HCT116 (cell line): ENCODE measurements around the gene DNM1. TPM values are rescaled to one million over a fixed set of nuclear protein-coding genes. Genes with fewer than 3 reads are reported as not detected.

Source experiments
- ATAC-seq: fragments of 200-7000 bp; cut with Tn5 transposase; 2 replicates; pipeline ENCODE4 v1.9.1; 2020; ENCODE audit warnings: mild to moderate bottlenecking, moderate library complexity
- BruUV-seq: library from RNA; stranded (reverse); fragments of 400-500 nt; replicated peaks from 2 replicates; lab custom pipeline; 2021; lab: Mats Ljungman, UMichigan
- CTCF ChIA-PET: fragments of 300-600 bp; sonication (Branson Sonifier 250); formaldehyde crosslinking; loops from one replicate; lab custom pipeline; 2021; ENCODE audit warnings: antibody characterized with exemption; lab: Charles Lee
- POLR2A ChIA-PET: fragments of 300-600, 350-600 bp; sonication (Branson Sonifier 250); formaldehyde crosslinking; loops from one replicate; lab custom pipeline; 2021; ENCODE audit warnings: antibody characterized with exemption; lab: Charles Lee
- RAD21 ChIA-PET, 2 experiments: fragments of 300-600 bp; sonication (Branson Sonifier 250); formaldehyde crosslinking; loops; one replicate each; lab custom pipeline; 2023; ENCODE audit warnings: low total read pairs in 2 of 2; ENCODE audit not compliant: uncharacterized antibody in 2 of 2, unreplicated experiment in 2 of 2, low non-redundant PET in 1 of 2; lab: Charles Lee
- DNase-seq: peaks from one replicate; pipeline ENCODE4 v3.0.0-alpha.2; 2010; ENCODE audit warnings: low read depth, low spot score
- H2AFZ ChIP-seq: fragments of 200-600 bp; shearing (Covaris generic), sonication (generic); 2 replicates; pipeline ENCODE4 v1.6.1; 2017; ENCODE audit warnings: low read depth, mixed run types, mixed read lengths, antibody characterized with exemption, low read length; ENCODE audit not compliant: poor library complexity, severe bottlenecking
- H3K27ac ChIP-seq: 2 replicates; pipeline ENCODE4 v1.5.1; 2012; ENCODE audit warnings: low read depth, low read length
- H3K27me3 ChIP-seq: fragments of 200-600 bp; sonication (generic); 2 replicates; pipeline ENCODE4 v1.6.1; 2016; ENCODE audit warnings: mixed run types, low read length, mixed read lengths; ENCODE audit not compliant: insufficient read depth
- H3K36me3 ChIP-seq, 2 experiments: fragments of 200-500 bp in 1 of 2; fragments of 200-600 bp in 1 of 2; sonication (Bioruptor generic) in 1 of 2; sonication (generic) in 1 of 2; 2 replicates each; pipeline versions ENCODE4 v1.5.1 to v1.6.1; 2014 to 2016; ENCODE audit warnings: low read length in 2 of 2, inconsistent platforms in 1 of 2, mixed read lengths in 1 of 2, mixed run types in 1 of 2; ENCODE audit not compliant: insufficient read depth in 2 of 2, control insufficient read depth in 1 of 2
- H3K4me1 ChIP-seq, 2 experiments: fragments of 200-600 bp in 1 of 2; sonication (generic) in 1 of 2; 2 replicates each; pipeline versions ENCODE4 v1.5.1 to v1.6.1; 2012 to 2017; ENCODE audit warnings: low read length in 2 of 2, inconsistent platforms in 1 of 2, mild to moderate bottlenecking in 1 of 2, mixed read lengths in 1 of 2, mixed run types in 1 of 2, moderate library complexity in 1 of 2; ENCODE audit not compliant: insufficient read depth in 2 of 2, control insufficient read depth in 1 of 2
- H3K4me2 ChIP-seq: fragments of 200-600 bp; sonication (generic); 2 replicates; pipeline ENCODE4 v1.6.1; 2017; ENCODE audit warnings: mixed run types, low read length, mixed read lengths
- H3K4me3 ChIP-seq, 2 experiments: fragments of 200-600 bp in 1 of 2; sonication (generic) in 1 of 2; replicated peaks in 1 of 2; 2 replicates each; pipeline ENCODE4 v1.5.1; 2011 to 2016; ENCODE audit warnings: low read length in 2 of 2, control low read depth in 1 of 2, low read depth in 1 of 2, mild to moderate bottlenecking in 1 of 2, mixed read lengths in 1 of 2, mixed run types in 1 of 2
- H3K79me2 ChIP-seq: fragments of 200-600 bp; sonication (generic); 2 replicates; pipeline ENCODE4 v1.6.1; 2017; ENCODE audit warnings: mild to moderate bottlenecking, mixed run types, low read length, moderate library complexity, mixed read lengths; ENCODE audit not compliant: insufficient read depth
- H3K9ac ChIP-seq: fragments of 200-600 bp; sonication (generic); 2 replicates; pipeline ENCODE4 v1.6.1; 2016; ENCODE audit warnings: low read length, mixed read lengths
- H3K9me2 ChIP-seq: fragments of 200-600 bp; sonication (generic), shearing (Covaris generic); 2 replicates; pipeline ENCODE4 v1.6.1; 2017; ENCODE audit warnings: mixed run types, mild to moderate bottlenecking, moderate library complexity; ENCODE audit not compliant: insufficient read depth
- H3K9me3 ChIP-seq, 2 experiments: fragments of 200-500 bp in 1 of 2; fragments of 200-600 bp in 1 of 2; sonication (Bioruptor generic) in 1 of 2; sonication (generic) in 1 of 2; 2 replicates each; pipeline ENCODE4 v1.6.1; 2014 to 2017; ENCODE audit warnings: low read length in 2 of 2, mixed read lengths in 2 of 2, inconsistent platforms in 1 of 2, low read depth in 1 of 2, mild to moderate bottlenecking in 1 of 2, mixed run types in 1 of 2, moderate library complexity in 1 of 2; ENCODE audit not compliant: control insufficient read depth in 1 of 2, insufficient read depth in 1 of 2
- H4K20me1 ChIP-seq: fragments of 200-600 bp; sonication (generic), shearing (Covaris generic); 2 replicates; pipeline ENCODE4 v1.6.1; 2017; ENCODE audit warnings: mixed run types, mild to moderate bottlenecking, moderate library complexity; ENCODE audit not compliant: insufficient read depth
- CBX3 ChIP-seq: IDR thresholded peaks from 2 replicates; pipeline ENCODE4 v1.6.1; 2012; ENCODE audit warnings: low read depth
- CEBPB ChIP-seq: IDR thresholded peaks from 2 replicates; pipeline ENCODE4 v1.6.1; 2012; ENCODE audit warnings: low read depth
- CTCF ChIP-seq, 3 experiments: fragments of 200-600 bp in 1 of 3; sonication (generic) in 1 of 3; IDR thresholded peaks in 2 of 3; conservative IDR thresholded peaks in 1 of 3; 2 replicates each; pipeline ENCODE4 v1.5.1; 2012 to 2017; ENCODE audit warnings: low read depth in 2 of 3, low read length in 2 of 3, antibody characterized with exemption in 1 of 3, borderline replicate concordance in 1 of 3, control low read depth in 1 of 3, mild to moderate bottlenecking in 1 of 3, mixed read lengths in 1 of 3, mixed run types in 1 of 3, moderate library complexity in 1 of 3; ENCODE audit not compliant: insufficient read depth in 1 of 3
- ELF1 ChIP-seq: IDR thresholded peaks from 2 replicates; pipeline ENCODE4 v1.6.1; 2012; ENCODE audit warnings: low read depth, borderline replicate concordance
- EZH2 ChIP-seq: fragments of 200-600 bp; sonication (generic); IDR thresholded peaks from 2 replicates; pipeline ENCODE4 v1.6.1; 2017; ENCODE audit warnings: antibody characterized with exemption, mixed run types
- EZH2phosphoT487 ChIP-seq: fragments of 200-600 bp; IDR thresholded peaks from 2 replicates; pipeline ENCODE4 v1.6.1; 2018; ENCODE audit warnings: antibody characterized with exemption, borderline replicate concordance
- POLR2A ChIP-seq: IDR thresholded peaks from 2 replicates; pipeline ENCODE4 v1.7.0; 2011; ENCODE audit warnings: borderline replicate concordance; ENCODE audit not compliant: insufficient read depth, insufficient read length; ENCODE audit errors: extremely low read depth
- POLR2AphosphoS5 ChIP-seq: IDR thresholded peaks from 2 replicates; pipeline ENCODE4 v1.6.1; 2011; ENCODE audit warnings: mild to moderate bottlenecking, low read depth, low read length, moderate library complexity
- RAD21 ChIP-seq: IDR thresholded peaks from 2 replicates; pipeline ENCODE4 v1.6.1; 2012; ENCODE audit warnings: low read depth, mild to moderate bottlenecking
- YY1 ChIP-seq: IDR thresholded peaks from 2 replicates; pipeline ENCODE4 v1.6.1; 2011; ENCODE audit warnings: low read length, low read depth, moderate library complexity, mild to moderate bottlenecking; ENCODE audit not compliant: insufficient replicate concordance; ENCODE audit errors: extremely low read depth
- ZFX ChIP-seq: fragments of 450-650 bp; IDR thresholded peaks from 2 replicates; pipeline ENCODE4 v1.6.1; 2017
- ZNF274 ChIP-seq: fragments of 200-500 bp; sonication (Bioruptor generic); IDR thresholded peaks from 2 replicates; pipeline ENCODE4 v1.6.1; 2014; ENCODE audit warnings: mild to moderate bottlenecking, low read depth, low read length, inconsistent platforms
- intact Hi-C: fragments of 100-400 bp; cut with micrococcal nuclease; formaldehyde crosslinking; loops from 2 replicates; pipeline ENCODE4 v1.10.0; 2022
- total RNA-seq: library from RNA; stranded (reverse); gene quantifications from one replicate; pipeline ENCODE4 v1.2.1, GENCODE V29; 2021; ENCODE audit not compliant: unreplicated experiment
- TF ChIP-seq, protein P1 (sequence below): IDR thresholded peaks from 2 replicates; pipeline ENCODE4 v1.6.1; 2012

The DNM1 gene
- total RNA-seq, 1 experiment from 2014 or later = 12.0 TPM

DNA sequence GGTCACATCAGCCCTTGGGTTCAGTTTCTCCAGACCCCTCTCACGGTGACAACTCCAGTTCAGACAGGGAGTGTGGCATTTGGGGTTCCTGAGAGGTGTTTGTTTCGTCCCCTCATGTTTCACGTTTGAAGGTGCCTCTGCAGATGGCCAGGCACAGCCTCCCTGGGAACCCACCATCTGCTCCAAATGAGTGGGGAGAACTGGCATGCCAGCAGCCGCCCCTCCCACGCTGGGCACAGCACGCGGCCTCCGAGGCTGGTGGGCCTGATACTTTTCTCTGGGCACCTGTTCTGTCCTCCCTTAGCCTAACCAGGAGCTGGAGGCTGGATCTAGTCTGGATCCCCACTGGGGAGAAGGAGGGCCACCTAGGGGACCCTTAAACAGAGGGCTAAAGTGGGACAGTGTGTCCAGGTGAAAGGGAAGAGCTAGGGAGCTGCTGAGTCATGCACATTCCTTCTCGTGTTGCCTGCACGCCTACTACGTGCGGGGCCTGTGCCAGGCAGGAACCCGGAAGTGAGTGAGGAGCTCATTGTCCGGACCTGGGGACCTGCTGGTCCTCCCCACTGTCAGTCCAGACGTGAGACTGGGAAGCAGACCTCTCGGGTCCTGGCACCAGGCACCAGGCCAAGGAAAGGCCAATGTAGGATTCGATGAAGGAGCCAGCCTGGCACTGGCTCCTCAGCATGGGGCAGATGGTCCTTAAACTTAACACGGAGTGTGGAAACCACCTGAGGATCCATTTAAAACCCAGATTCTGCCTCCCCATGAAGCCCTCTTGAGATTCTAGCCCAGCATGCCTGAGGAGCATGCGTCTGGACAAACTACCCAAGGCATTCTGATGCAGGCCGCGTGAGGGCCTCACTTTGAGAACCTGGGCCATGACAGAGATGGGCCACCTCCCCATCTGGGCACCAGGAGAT, 11.7 kb downstream of the DNM1 start:
- TF ChIP-seq EZH2phosphoT487 (no peak), ELF1 (no peak), CEBPB (no peak), POLR2AphosphoS5 (peak; percentile 42), ZFX (peak; percentile 52; the same call in 1 of the 2 replicates), EZH2 (no peak), YY1 (no peak)
- ChIA-PET CTCF (no interaction called here), POLR2A (no interaction called here), RAD21 (no interaction called here)
- Histone ChIP-seq H3K4me2 (peak overlapping the region; percentile 64), H4K20me1 (no peaks in the 10 kb centered on the region), H3K27me3 (no peaks in the 10 kb centered on the region), H3K9me3 (no peaks in the 10 kb centered on the region), H3K36me3 (no peaks in the 10 kb centered on the region), H3K79me2 (no peaks in the 10 kb centered on the region), H3K9ac (peak overlapping the region; percentile 52), H3K4me1 (peaks cover 16 to 52% of the 10 kb centered on the region in 2 experiments), H2AFZ (no peak overlapping the region), H3K27ac (peak overlapping the region; percentile 45), H3K9me2 (no peaks in the 10 kb centered on the region), H3K4me3 (no peak overlapping the region)
- DNase-seq (no peak), ATAC-seq (no peak)
- intact Hi-C loops = no loop called here
- no TSS peak for BruUV-seq

DNA sequence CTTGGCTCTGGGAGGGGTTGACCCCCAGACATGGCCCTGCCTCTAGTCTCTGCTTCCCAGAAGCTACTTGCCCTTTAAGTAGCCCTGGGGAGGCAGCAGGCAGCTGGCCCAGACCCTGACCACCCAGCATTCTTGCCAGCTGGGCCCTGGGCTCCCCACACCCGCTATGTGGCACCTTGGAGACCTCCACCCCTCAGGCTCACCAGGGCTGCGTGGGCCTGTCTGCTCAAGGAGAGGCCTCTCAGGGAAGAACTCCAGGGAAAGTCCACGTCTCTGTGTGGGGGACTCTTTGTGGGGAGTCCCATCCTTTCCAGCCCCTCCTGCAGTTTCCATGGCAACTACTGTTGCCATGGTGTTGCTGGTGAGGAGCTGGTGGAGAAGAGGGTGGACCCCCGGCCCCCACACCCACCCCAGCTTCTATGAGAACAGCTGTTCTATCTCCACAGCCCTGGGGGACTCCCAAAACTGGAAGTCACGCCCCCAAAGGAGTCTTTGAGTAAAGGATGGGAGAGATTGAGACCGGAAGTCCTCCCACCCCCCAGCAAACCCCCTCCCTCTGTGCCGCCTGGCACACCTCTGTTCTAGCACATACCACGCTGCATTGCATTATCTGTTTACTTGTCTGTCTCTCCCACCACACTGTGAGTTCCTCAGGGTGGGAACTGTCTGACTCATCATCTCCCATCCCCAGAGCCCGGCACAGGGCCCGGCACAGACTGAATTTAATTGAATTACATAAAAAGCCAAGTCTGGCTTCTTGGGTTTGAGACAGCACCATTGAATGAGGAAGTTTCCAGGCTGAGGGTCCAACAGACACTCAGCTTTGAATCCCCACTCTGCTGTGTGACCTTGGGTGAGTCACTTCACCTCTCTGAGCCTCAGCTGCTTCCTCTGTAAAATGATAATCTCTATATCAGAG, 12.6 kb downstream of the DNM1 start:
- DNase-seq (no peak), ATAC-seq (no peak)
- H2AFZ ChIP-seq = no peak overlapping the region
- no TSS peak for BruUV-seq
- peak overlapping the region; percentile 64 for H3K4me2 ChIP-seq
- no peak overlapping the region for H3K4me3 ChIP-seq
- peaks cover 16 to 52% of the 10 kb centered on the region in 2 experiments for H3K4me1 ChIP-seq
- no peaks in the 10 kb centered on the region for H4K20me1 ChIP-seq
- peak overlapping the region; percentile 52 for H3K9ac ChIP-seq
- no peaks in the 10 kb centered on the region for H3K9me3 ChIP-seq
- no peaks in the 10 kb centered on the region for H3K36me3 ChIP-seq
- intact Hi-C loops = no loop called here
- peak overlapping the region; percentile 45 for H3K27ac ChIP-seq
- H3K9me2 ChIP-seq = no peaks in the 10 kb centered on the region
- POLR2A ChIA-PET = no interaction called here
- RAD21 ChIA-PET = no interaction called here
- CTCF ChIA-PET = no interaction called here
- H3K27me3 ChIP-seq = no peaks in the 10 kb centered on the region
- H3K79me2 ChIP-seq = no peaks in the 10 kb centered on the region
- TF ChIP-seq ZNF274 = no peak
- no peak for TF ChIP-seq EZH2phosphoT487
- TF ChIP-seq RAD21 = no peak
- TF ChIP-seq POLR2A = no peak
- TF ChIP-seq ELF1 = no peak
- no peak for TF ChIP-seq POLR2AphosphoS5
- TF ChIP-seq, protein P1, sequence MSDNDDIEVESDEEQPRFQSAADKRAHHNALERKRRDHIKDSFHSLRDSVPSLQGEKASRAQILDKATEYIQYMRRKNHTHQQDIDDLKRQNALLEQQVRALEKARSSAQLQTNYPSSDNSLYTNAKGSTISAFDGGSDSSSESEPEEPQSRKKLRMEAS = no peak
- TF ChIP-seq CBX3 = no peak
- no peak for TF ChIP-seq CTCF (IDR thresholded peaks at IDR 0.05 in 2 of 3, conservative IDR thresholded peaks at IDR 0.05 in 1 of 3; ENCODE audit: borderline replicate concordance in 1 of 3, insufficient read depth in 1 of 3, low read depth in 2 of 3, low read length in 2 of 3)
